LHCN-M2 (cell line): ENCODE measurements around the gene TUBB2B. TPM values are rescaled to one million over a fixed set of nuclear protein-coding genes. Genes with fewer than 3 reads are reported as not detected.
"Not testable (repeated sequence)": the region's sequence is repeated elsewhere in the genome, so short reads cannot be mapped to it uniquely, and the experiment has no call there.

Experiments used
- DNase-seq: peaks from one replicate; pipeline ENCODE4 v3.0.0-alpha.2; 2012; ENCODE audit warnings: low read depth
- total RNA-seq: library from RNA; depleted of rRNA; stranded (reverse); fragments of >200 nt; gene quantifications from 2 replicates; pipeline ENCODE4 v1.2.3, GENCODE V29; 2014

TUBB2B gene
- total RNA-seq, 1 experiment from 2014 or later, result 31.3 TPM

DNA sequence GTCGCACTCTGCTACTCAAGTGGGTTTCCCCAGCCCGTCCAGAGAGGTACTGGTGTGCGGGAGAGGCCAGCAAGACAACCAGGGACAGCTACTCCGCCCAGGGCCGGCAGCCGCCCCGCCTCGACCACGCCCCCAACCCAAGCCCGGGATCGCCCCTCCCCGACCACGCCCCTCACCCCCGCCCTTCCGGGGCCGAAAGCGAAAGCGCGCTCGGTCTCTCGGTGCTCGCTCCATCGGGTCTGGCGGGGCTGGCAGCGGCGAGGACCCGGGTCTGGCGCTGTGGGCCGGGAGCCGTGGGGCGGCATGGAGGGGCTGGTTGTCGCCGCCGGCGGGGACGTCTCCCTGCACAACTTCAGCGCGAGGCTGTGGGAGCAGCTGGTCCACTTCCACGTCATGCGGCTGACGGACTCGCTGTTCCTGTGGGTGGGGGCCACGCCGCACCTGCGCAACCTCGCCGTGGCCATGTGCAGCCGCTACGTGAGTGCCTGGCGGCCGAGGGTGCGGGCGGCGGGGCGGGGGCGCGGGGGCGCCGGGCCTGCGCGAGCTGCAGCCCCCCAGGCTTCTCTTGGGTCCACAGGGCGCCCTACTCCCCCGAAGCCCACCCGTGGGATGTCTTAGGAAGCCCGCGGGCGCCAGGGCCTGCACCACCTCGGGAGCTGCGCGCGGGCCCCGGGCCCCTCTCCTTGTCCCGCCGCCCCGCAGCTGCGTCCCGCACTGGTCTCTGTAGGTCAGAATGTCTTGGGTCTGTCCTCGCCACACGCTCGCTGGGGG, 31.5 kb upstream of the TUBB2B start, which contains the start of gene PSMG4:
Gene PSMG4 (plus strand): TSS at position 228 of the 771 bp plus-strand sequence. CDS start 76 bp downstream, at position 304.
- peak; percentile 84 for DNase-seq

DNA sequence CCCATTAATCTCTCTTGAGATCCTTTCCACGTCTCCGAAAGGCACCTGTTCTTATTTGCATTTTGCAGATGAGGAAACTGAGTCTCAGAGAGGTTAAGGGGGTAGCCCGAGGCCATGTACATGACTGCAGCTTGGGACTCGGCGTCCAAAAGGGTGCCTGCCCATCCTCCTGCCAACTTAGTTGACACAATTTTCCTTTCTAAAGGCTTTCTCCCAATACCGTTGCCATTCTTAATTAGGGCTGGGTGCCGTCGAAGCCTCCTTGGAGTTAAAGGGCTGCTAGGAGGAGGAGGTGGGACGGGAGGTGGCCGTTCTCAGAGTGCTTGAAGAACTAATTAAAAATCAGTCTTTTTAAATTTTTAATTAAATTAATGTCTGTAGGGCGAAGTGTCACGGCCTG, 30.7 kb upstream of the TUBB2B start:
- DNase-seq, result no peak

DNA sequence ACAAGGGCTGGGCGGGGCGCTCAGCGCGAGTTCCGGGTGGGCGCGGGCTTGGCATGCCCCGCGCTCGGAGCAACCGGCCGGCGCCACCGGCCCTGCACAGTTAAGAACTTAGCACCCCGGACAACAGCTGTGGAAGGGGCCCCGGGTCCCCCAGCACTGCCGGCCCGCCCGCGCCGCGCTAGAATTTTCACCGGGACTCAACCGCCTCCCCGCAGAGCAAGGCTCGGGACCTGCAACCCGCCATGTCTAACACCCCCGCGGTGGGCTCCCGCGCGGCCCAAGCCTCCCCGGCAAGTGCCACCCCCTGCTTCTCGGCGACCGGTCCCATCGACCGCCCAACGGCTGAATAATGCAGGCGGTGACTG, 26.1 kb upstream of the TUBB2B start:
- DNase-seq, result no peak

DNA sequence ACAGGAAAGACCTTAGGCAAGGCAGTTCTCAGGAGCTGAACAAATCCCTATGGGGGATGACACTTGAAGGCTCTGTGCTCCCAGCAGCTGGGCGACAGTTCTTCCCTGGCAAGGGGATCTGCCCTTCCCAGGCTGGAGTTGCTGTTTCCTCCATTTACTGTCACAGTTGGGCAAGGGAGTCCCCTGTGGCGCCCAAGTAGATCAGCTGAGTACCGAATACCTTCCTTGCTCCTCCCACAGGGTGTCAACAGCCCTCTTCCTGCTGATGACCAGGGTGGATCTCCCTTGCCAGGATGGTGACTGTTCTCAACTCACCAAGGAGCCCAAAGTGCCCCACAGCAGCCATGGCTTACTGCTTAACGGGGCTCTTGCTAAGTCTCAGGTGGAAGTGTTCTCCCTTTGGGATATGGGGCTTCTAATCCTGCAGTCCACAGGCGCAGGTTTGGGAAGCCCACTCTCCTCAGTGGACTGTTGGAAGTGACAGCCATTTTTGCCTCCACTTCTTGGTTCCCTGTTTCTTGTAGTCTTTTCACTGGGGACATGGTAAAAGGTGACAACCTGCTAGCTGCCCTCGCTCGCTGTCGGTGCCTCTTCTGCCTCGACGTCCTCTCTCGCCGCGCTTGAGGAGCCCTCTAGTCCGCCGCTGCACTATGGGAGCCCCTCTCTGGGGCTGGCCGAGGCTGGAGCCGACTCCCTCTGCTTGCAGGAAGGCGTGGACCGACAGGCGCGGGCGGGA, 25.6 kb upstream of the TUBB2B start:
- no peak for DNase-seq

DNA sequence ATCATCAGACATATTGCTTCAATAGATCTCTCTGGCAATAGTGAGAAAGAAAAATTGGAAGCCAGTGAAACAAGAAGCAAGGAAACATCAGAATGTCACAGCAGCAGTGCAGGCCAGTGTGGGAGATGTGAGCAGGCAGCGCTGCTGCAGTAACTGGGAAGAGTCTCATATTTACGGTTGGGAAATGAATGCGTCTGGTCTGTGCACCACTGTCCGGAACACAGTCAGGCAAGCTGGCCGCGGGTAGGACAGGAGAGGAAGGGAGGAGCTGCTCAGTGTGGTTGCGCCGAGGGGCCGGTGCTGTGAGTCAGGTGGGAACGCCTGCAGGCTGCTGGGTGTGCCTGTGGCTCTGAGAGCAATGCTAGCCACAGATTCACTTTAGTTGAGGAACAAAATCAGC, 24.9 kb upstream of the TUBB2B start:
- DNase-seq, result no peak

DNA sequence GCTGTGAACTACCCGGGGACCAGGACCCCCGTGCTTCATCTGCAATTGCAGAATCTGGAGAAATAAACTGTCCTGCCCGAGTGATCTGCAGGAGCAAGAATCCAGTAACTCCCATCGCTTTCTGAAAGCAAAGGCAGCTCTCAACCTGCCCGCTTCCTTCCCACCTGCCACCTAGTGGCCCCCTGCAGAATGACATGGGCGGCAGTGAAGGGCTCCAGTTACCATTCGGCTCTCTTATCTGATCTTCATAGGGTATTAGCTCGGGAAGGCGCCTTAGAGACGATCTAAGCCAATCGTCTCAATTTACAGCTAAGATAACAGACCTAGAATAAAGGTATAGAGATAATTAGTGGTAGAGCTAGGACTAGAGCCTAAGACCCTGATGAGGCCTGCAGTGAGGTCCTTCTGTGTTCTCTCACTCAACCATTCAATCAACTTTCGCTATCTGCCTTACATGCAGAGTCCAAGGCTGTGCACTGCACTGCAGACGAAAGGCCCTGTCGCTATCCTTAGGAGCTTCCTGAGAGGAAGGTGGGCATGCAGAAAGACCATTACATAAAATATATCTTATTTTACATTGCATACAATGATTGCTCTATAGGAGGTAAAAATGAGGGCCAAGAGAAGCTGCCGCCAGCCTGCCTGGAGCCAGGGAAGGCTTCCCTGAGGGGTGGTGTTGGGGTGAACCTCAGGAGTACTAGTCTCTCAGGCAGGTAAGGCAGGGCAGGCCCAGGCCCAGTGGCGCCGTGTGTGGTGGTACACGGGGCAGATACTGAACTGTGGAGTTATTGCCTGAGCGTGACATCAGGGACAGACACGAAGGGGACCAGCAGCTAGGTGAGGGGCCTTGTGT, 24.2 kb upstream of the TUBB2B start:
- DNase-seq, result peak; percentile 73

DNA sequence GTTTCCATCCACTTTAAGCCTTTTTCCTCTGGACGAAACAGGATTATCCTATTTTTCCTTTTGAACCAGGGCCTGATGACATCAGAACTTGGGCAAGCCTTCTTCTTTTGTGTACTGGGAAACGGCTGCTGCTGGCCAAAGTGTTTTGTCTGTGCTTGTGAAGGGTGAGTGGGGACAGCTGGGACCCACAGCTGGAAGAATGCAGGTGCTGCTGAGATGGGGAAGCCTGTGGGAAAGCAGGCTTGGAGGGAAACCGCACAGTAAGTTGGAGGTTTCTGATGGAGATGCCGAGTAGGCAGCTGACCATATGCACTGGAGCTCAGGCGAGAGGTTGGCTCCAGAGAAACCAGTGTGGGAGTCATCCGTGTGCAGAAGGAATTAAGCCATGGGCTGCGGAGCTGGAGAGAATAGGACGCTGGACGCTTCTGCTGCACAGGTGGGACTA, 22.8 kb upstream of the TUBB2B start:
- no peak for DNase-seq

DNA sequence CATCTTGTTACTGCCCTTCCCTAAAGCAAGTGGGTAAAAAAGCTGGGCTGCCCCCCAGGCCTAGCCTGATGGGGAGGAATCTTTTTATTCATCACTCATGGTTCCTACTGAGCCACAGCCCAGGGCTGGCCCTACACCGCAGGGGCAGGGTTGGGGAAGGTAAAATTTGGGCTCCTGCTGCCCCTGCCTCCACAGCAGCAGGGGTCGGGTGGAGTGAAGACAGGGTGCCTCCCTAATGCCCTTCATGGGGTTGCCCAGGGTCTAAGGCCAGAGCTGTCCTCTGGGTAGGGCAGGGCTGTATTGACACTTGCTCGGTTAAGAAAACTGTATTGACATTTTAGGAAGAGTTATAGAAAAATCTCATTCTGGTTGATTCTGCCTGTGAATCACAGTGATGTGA, 22.4 kb upstream of the TUBB2B start:
- no peak for DNase-seq

DNA sequence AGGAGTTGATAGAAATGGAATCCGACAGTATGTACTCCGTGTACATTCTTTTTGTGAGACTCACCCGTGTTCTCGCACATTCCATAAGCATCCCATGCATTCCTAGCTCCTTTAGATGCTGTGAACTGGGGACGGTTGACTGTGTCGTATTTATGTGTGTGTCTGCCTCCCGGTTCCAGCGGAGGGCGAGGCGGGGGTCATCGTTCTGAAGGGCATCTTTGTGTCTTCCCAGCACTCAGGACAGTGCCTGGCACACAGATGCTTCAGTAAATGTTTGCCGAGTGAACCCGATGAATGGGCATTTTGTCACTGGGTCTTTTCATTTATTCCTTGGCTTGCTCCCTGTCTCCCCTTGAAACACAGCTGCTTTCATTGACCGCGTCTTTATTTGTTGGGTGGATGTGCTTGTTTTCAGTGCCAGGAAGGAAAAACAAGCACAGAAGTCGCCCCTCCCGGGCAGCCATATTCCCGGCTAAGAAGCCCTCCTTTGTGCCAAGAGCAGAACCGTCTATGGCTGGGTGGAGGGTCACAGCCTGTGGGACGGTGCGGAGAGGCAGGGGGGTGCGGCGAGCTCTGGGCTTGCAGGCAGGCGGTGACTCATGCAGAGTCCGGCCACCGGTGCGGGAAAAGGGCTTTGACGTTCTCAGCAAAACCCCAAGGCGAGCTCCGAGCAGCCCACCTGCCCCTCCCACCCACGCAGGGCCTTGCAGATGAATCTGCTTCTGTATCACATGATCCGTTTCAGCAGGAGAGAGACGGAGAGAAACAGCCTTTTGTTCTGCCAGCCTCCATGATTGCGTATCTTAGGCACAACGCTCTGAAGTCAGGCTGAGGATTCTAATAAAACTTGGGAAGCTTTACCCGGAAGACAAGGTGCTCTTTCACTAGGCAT, 20.0 kb upstream of the TUBB2B start:
- peak; percentile 88 for DNase-seq

DNA sequence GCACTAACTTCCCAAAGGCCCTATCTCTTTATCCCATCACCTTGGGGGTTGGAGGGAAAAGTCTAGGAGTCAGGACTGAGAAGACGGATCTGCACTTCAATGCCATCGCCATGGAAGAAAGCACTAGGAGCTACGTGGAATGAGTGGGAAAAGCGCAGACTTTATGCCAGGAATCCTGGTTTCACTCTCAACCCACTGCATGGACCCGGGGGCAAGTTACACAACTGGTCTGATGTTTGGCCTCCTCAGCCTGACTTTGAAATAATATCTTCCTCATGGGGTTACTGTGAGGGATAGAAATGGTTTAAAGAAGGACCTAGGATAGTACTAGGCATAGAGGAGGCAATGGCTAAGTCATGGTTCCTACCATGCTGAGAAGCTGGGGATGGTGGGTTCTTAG, 17.8 kb upstream of the TUBB2B start:
- no peak for DNase-seq

DNA sequence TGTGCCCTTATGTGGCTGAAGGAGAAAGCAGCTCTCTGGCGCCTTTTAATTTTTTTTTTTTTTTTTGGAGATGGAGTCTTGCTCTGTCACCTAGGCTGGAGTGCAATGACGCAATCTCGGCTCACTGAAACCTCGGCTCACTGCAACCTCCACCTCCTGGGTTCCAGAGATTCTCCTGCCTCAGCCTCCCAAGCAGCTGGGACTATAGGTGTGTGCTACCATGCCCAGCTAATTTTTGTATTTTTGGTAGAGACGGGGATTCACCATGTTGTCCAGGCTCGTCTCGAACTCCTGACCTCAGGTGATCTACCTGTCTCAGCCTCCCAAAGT, 17.3 kb upstream of the TUBB2B start:
- DNase-seq, result not testable (repeated sequence)

DNA sequence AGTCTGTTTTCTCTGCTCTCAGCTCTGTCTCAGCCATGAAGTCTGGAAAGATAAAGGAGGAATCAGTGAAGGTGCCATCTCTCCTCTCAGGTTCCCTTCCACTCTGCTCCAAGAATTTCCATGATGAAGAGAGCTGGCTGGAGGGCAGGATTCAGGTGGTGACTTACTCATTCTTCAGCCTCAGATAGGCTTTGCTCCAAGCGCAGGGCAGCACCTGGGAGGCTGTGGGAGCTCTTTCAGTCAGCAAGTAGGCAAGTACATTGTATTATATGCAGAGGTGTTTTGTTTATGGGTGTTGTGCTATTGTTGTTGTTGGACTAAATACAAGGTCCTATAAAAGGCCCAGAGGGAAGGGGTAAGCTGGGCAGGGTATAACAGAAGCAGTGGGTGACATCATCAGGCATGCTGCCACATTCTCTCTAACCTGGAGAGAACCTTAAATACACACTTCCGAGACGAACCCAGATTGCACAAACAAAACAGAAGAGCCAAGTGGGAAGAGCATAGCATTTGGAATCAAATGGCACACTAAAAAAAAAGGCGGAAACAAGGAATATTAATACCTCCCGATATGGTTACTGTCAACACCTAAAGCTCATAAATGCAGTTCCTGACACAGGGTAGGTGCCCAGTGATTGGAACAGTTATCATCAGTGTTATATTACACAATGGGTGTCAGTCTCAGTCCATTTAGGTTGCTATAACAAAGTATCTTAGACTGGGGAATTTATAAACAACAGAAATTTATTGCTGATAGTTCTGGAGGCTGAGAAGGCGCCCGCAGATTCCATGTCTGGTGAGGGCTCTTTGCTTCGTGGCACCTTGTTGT, 16.8 kb upstream of the TUBB2B start:
- DNase-seq, result no peak

DNA sequence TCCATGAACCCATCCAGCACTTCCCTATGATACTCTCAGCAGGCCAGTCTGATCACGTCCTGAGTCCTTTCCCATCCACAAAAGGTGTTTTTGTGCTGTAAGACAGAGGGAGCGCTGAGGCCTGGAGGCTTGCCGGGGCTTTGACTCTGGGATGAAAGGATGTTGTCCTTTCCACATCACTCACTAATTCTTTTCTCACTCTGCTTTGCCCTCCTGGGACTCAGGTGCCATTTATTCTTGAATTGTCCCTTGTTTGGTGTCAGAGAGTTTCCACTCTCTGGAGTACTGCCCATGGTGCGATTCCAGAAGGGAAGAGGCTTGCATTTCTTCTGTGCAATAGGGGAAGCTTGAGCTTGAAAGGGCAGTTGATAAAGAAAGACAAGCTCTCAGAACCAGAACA, 15.3 kb upstream of the TUBB2B start:
- no peak for DNase-seq

DNA sequence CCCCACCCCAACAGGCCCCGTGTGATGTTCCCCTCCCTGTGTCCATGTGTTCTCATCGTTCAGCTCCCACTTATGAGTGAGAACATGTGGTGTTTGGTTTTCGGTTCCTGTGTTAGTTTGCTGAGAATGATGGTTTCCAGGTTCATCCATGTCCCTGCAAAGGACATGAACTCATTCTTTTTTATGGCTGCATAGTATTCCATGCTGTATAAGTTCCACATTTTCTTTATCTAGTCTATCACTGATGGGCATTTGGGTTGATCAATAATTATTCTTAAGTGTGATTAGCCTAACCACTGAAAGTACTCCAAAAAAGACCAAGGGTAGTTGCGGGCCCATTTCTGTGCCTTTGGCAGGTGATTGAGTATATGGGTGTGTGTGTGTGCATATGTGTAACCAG, 14.3 kb upstream of the TUBB2B start:
- not testable (repeated sequence) for DNase-seq

DNA sequence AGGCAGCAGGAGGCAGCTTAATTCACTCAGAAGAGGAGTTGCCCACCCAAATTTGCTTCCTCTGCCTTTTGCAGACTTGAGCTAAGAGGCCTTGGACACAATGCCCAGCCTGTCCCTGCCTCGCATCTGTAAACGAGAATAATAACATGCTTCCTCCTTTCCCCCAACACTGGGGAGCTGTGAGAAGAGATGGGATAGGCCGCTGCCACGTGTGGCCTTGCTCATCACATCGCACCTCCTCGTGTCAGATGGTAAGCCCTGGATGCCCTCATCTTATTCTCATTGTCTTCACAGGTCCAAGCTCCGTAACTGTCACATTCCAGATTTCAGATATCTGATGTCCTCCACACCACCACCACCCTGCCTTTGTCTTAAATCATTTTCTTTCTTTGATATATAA, 13.1 kb upstream of the TUBB2B start:
- no peak for DNase-seq

DNA sequence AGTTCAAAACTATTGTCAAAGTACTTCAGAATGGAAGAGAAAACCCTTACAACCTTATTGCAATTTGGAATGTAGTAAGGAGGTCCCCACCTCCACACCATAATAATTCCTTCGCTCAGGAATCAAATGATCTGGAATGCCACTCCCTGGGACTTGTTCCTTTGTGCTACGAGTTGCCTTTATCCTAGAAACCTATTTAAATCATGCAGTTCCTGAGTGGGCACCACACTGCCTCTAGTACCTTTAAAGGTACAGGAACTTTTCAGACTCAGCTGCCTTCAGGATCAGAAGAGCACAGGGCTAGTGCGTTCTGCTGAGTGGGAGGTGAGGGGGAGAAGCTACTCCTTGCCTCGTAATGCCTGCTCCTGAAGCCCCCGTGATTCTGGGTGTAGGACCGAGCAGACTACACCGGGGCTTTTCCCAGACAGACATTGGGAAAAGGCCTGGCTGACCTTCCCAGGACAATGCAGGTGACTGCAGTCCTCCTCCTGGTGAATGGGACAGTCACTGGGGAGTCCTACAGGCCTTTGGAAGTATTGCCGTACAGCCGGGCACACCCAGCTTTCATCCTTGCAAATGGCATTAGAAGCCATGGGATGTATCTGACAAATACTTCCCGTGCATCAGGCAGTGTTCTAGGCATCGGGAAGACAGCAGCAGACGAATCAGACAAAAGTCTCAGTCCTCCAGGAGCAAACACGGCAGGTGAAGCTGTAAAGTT, 11.8 kb upstream of the TUBB2B start:
- no peak for DNase-seq

DNA sequence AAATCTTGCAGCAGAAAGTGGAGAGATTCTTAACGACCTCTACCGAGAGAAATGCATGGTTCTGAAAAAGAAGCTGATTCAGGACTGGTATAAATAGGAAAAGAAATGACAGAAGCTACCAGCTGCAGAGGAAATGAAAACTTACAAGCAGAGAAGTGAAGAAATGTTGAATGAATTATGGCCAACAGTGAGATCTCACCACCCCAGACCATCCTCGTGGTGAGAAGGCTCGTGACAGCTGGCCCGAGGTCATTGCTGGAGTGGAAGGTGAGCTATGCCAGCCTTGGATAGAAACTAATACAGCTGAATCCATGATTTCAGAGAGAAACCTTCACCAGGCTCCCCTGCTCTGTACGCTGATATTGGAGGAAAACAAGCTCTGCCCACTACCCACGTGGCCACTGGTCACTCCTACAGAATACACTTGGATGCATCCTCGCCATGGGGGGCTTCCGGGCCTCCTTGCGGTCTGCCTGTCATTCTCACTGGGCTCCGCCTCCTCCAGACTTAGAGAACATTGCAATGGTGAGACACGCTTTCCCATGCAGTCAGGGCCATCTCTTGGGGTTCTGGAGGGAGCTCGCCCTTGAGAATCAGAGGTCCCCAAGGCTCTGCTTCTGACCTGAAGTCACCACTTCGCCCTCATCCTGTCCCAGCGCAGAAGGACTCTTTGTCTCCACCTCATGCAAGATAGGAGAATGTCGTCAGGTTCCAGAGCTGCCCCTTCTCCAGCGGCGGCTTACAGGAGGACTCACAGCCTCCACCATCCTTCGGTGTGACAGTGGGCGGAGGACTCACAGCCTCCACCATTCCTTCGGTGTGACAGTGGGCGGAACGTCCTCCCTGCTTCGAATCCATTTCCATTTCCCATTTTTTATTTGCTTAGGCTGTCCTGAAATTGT, 10.6 kb upstream of the TUBB2B start:
- peak; percentile 91 for DNase-seq

DNA sequence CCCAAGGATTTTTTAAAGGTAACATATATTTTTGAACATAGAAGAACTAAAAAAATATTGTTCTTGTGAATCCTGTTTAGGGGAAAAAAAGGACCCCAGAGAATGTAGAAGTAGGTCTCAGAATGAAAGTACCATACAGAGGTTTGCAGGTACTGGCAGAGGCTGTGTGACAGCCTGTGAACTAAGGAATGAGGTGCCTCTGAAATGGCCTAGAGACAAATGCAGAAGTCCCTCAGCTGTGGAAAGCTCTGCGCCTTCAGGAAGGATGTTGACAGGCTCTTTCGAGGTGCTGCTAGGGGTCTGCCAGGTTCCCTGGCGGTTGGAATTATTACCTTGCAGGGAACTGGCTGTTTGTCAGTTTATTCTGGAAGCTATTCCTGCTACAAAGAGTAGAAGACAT, 8.6 kb upstream of the TUBB2B start:
- DNase-seq, result no peak

DNA sequence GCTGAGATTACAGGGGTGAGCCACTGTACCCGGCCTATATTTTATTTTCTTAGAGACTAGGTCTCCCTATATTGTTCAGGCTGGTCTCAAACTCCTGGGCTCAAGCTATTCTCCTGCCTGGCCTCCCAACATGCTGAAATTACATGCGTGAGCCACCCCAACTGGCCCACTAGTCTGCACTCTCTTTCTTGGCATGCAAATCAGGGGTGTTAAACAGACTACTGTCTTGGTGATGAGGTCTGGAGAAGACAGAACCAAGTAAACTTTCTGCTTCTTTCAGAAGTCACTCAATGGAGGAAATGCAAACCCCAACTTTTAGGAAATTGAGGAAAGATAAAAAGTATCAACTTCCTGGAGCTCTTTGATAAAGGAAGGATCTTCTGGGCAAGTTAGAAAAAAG, 8.0 kb upstream of the TUBB2B start:
- DNase-seq, result no peak
